Ovary (tissue), 9 donors: ENCODE results near the gene ERFL. TPM values are rescaled to one million over a fixed set of nuclear protein-coding genes. Genes with fewer than 3 reads are reported as not detected.
"Not testable (repeated sequence)": the region's sequence is repeated elsewhere in the genome, so short reads cannot be mapped to it uniquely, and the experiment has no call there.

Experiments used
- DNase-seq, 5 donors: peaks; one replicate each; pipeline ENCODE4 v3.0.0-alpha.2; 2019 to 2020
- H3K27ac ChIP-seq, 2 donors: fragments of 200-600 bp; one replicate each; pipeline versions ENCODE4 v1.5.1 to v1.8.0; 2019 to 2022
- H3K27me3 ChIP-seq: fragments of 200-600 bp; one replicate; pipeline ENCODE4 v1.8.0; 2022
- H3K36me3 ChIP-seq: fragments of 200-600 bp; sonication (generic); one replicate; pipeline ENCODE4 v1.5.1; 2019
- H3K4me1 ChIP-seq: one replicate; pipeline ENCODE4 v1.8.1; 2013; ENCODE audit warnings: mild to moderate bottlenecking, moderate library complexity; ENCODE audit not compliant: insufficient read depth
- H3K4me3 ChIP-seq: fragments of 200-600 bp; sonication (generic); one replicate; pipeline ENCODE4 v1.5.1; 2017
- H3K9me3 ChIP-seq, 2 donors: fragments of 200-600 bp in 1 of 2; sonication (generic) in 1 of 2; one replicate each; pipeline versions ENCODE4 v1.5.1 to v1.8.1; 2013 to 2019; ENCODE audit warnings: mild to moderate bottlenecking in 1 of 2, moderate library complexity in 1 of 2
- EP300 ChIP-seq: sonication (generic); formaldehyde crosslinking; IDR thresholded peaks from one replicate; pipeline ENCODE4 v1.6.1; 2017; ENCODE audit warnings: antibody characterized with exemption
- POLR2A ChIP-seq: fragments of 450-650 bp; IDR thresholded peaks from one replicate; pipeline ENCODE4 v1.6.1; 2017; ENCODE audit warnings: antibody characterized with exemption, mild to moderate bottlenecking, moderate library complexity
- WGBS, 3 donors: extraction: QIAGEN DNeasy Blood & Tissue Kit in 1 of 3; methylation state at CpG; one replicate each; pipeline versions ENCODE4 v1.1.5 to v1.1.7; 2013 to 2017; 5-methylcytosine and 5-hydroxymethylcytosine counted together
- intact Hi-C, 4 donors: fragments of 100-400 bp; cut with DNase I; formaldehyde crosslinking; loops; one replicate each; pipeline versions ENCODE4 v1.11.0 to v1.15.1; 2022 to 2023
- polyA plus RNA-seq, 2 donors: library from polyadenylated mRNA; stranded (reverse); fragments of 200-250 nt in 1 of 2; fragments of 350-450 nt in 1 of 2; fragmentation: Illumina TruSeq in 1 of 2; extraction: RNeasy Lipid Tissue Mini Kit (QIAGEN cat#74804) in 1 of 2; gene quantifications; one replicate each; pipeline ENCODE4 v1.2.3, GENCODE V29; 2013 to 2014
- total RNA-seq, 7 donors: library from RNA; depleted of rRNA in 2 of 7; stranded (reverse); fragments of >200 nt in 2 of 7; fragmentation: NEBNext Ultra II Directional in 3 of 7; extraction: Animal tissue kit (Norgen Biotek cat#: 25700) in 3 of 7; gene quantifications; one replicate each; pipeline versions ENCODE4 v1.1.0 to v1.2.4, GENCODE V29; 2016 to 2023
- TF ChIP-seq, protein P1 (sequence below), 3 donors: fragments of 450-650 bp in 2 of 3; fragments of 200-600 bp in 1 of 3; IDR thresholded peaks; one replicate each; pipeline versions ENCODE4 v1.5.1 to v1.8.0; 2016 to 2022; ENCODE audit warnings: antibody characterized with exemption in 3 of 3, mild to moderate bottlenecking in 1 of 3
- donor health status: DM: no; HTN: no; CAD: no; lungs with moderate emphysema.
- donor health status: DM: no; HTN: no; CAD: no.
- donor health status: Bipolar disorder and iron deficiency.
- donor health status: DM: yes; HTN: yes; CAD: no.
- donor health status: DM: no; HTN: no; CAD: no.
- donor health status: DM: yes; HTN: yes; CAD: no.

ERFL gene
- total and polyA plus RNA-seq, 9 donors, result 0.11 to 1.3 (median 0.44) TPM; not detected in 1

DNA sequence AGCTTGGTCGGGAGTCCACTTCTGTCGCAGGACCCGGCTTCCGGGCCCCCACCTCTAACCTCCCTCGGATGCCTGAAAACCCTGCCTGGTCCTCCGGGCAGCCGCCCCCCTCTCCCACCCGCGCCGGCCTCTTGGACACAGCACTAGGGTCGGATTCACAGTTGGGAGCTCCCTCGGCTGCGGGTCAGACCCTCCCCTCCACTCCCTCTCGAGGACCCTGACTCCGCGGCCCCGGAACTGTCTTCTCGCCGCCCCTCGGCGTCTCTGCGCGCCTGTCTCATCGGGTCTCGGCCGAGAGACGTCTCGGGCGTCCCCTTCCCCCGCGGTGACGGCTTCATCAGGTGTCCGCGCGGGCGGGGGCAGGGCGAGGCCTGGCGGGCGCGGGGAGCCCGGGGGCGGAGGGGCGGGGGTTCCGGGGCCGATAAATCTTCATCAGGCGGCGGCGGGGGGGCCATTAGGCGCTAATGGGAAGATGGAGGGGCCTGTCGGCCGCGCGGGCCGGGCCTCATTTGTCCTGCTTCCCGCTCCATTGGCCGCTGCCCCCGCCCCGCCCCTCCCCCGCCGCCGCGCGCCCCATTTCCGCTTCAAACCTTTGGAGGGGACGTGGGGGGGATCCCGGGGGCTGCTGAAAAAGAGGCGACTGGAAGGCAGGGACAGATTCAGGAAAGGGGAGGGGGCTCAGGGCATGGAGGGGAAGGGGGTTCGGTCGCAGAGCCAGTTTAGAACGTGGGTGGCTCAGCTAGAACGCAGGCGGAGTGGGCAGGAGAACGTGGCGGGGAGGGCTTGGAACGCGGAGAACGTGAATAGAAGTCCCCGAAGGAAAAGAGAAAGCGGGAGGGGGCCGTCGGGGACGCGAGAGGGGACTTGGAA is 11.8 kb upstream of the ERFL start:
- TF ChIP-seq, protein P1, sequence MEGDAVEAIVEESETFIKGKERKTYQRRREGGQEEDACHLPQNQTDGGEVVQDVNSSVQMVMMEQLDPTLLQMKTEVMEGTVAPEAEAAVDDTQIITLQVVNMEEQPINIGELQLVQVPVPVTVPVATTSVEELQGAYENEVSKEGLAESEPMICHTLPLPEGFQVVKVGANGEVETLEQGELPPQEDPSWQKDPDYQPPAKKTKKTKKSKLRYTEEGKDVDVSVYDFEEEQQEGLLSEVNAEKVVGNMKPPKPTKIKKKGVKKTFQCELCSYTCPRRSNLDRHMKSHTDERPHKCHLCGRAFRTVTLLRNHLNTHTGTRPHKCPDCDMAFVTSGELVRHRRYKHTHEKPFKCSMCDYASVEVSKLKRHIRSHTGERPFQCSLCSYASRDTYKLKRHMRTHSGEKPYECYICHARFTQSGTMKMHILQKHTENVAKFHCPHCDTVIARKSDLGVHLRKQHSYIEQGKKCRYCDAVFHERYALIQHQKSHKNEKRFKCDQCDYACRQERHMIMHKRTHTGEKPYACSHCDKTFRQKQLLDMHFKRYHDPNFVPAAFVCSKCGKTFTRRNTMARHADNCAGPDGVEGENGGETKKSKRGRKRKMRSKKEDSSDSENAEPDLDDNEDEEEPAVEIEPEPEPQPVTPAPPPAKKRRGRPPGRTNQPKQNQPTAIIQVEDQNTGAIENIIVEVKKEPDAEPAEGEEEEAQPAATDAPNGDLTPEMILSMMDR (IDR thresholded peaks at IDR 0.05), result no peak
- TF ChIP-seq EP300 (no peak), POLR2A (no peak)
- Histone ChIP-seq H3K27ac (no peak overlapping the region), H3K36me3 (no peaks in the 10 kb centered on the region), H3K27me3 (no peaks in the 10 kb centered on the region), H3K9me3 (no peaks in the 10 kb centered on the region), H3K4me1 (peaks cover 4% of the 10 kb centered on the region), H3K4me3 (peak overlapping the region; percentile 29)
- no peak for DNase-seq
- intact Hi-C loops, result no loop called here
- 1 to 2% (median 2%) methylated on average over 69 to 83 of the region's 83 CpGs for WGBS, 3 donors

DNA sequence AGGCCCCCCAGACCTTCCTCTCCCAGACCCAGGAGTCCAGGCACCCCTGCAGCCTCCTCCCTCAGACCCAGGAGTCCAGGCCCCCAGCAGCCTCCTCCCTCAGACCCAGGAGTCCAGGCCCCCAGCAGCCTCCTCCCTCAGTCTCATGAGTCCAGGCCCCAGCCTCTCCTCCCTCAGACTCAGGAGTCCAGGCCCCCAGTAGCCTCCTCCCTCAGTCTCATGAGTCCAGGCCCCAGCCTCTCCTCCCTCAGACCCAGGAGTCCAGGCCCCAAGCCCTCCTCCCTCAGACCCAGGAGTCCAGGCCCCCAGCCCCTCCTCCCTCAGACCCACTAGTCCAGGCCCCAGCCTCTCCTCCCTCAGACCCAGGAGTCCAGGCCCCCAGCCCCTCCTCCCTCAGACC is 11.0 kb upstream of the ERFL start:
- DNase-seq, H3K27me3 ChIP-seq, intact Hi-C loops, H3K36me3 ChIP-seq, H3K4me3 ChIP-seq, H3K27ac ChIP-seq, H3K9me3 ChIP-seq, H3K4me1 ChIP-seq: not testable (repeated sequence)

DNA sequence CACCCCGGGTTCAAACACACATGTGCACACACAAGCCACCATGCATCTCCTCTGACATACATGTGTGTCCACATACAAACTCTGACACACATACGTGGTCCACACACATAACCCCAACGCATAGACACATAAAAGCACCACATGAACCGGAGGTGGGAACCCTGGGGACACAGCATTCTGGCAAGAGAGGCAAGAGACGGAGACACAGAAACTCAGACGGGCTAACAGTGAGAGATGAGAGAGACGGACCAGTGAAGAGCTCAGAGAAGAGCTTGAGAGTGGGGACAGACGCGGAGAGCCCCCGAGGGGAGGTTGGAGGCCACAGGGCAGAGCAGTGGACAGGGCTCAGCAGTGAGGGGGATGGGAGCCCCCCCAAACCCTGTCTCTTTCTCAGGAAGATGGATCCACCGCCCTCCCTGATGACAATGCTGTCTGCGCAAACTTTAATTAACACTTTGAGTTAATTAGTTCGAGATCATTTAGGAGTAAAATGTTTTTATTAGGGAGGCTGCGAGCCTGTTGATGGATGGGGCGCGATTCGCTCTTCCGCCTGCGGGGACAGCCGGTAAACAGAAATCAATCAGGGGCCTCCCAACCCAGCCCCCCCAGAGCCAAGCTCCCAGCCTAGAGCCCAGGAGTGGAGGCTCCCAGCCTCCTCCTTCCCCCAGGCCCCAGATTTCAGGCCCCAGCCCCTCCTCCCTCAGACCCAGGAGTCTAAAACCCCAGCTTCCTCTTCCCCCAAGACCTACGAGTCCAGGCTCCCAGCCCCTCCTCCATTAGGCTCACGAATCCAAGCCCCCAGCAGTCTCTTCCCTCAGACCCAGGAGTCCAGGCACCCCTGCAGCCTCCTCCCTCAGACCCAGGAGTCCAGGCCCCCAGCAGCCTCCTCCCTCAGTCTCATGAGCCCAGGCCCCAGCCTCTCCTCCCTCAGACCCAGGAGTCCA is 9.5 kb upstream of the ERFL start:
- Histone ChIP-seq H3K36me3 (no peaks in the 10 kb centered on the region), H3K27me3 (no peaks in the 10 kb centered on the region), H3K27ac (no peak overlapping the region), H3K4me1 (peaks cover 4% of the 10 kb centered on the region), H3K9me3 (no peaks in the 10 kb centered on the region), H3K4me3 (no peak overlapping the region)
- intact Hi-C loops, result no loop called here
- TF ChIP-seq EP300, result no peak
- TF ChIP-seq, protein P1 (IDR thresholded peaks at IDR 0.05), result no peak
- no peak for TF ChIP-seq POLR2A
- 36 to 42% (median 36%) methylated on average over 22 of the region's 22 CpGs for WGBS, 3 donors
- DNase-seq, result no peak

DNA sequence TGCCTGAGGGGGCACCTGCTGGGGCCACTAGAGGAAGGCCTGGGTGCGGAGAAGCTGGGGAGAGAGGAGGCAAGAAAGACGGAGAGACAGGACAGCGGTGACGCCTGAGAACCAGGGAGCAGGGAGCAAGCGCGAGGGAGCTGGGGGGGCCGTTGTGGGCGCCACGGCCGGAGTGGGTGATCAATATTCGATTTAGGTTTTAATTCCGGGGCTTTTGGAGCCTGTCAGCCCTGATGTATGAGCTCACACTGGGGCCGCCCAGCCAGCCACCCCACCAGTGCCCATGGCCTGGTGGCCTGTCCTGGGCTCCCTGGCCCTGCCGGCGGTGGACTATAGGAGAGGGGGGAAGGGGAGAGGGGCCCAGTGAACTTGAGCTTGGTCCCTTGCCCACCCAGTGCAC is 8.7 kb upstream of the ERFL start:
- intact Hi-C loops, result no loop called here
- Histone ChIP-seq H3K36me3 (no peaks in the 10 kb centered on the region), H3K27me3 (no peaks in the 10 kb centered on the region), H3K9me3 (no peaks in the 10 kb centered on the region), H3K4me3 (no peak overlapping the region), H3K4me1 (peaks cover 4% of the 10 kb centered on the region), H3K27ac (no peak overlapping the region)
- DNase-seq, result no peak
- WGBS, 3 donors, result 53 to 62% (median 54%) methylated on average over 15 of the region's 15 CpGs
- TF ChIP-seq, protein P1 (IDR thresholded peaks at IDR 0.05), result no peak
- TF ChIP-seq POLR2A (no peak), EP300 (no peak)
